Upper lobe of left lung (tissue), 6 donors: ENCODE measurements around the gene DUSP16. TPM values are rescaled to one million over a fixed set of nuclear protein-coding genes. Genes with fewer than 3 reads are reported as not detected.
"Not testable (repeated sequence)": the region's sequence is repeated elsewhere in the genome, so short reads cannot be mapped to it uniquely, and the experiment has no call there.

ENCODE experiments used
- ATAC-seq, 2 donors: fragments of 200-7000 bp; cut with Tn5 transposase; one replicate each; pipeline ENCODE4 v1.9.1; 2022; ENCODE audit warnings: mild to moderate bottlenecking in 2 of 2, moderate library complexity in 2 of 2; ENCODE audit not compliant: low FRiP score in 2 of 2
- DNase-seq, 2 donors: peaks; one replicate each; pipeline ENCODE4 v3.0.0-alpha.2; 2019 to 2020
- H3K27ac ChIP-seq, 4 donors: fragments of 200-600 bp; sonication (generic); one replicate each; pipeline ENCODE4 v1.5.1; 2016 to 2019
- H3K27me3 ChIP-seq, 4 donors: fragments of 200-600 bp; sonication (generic); one replicate each; pipeline ENCODE4 v1.5.1; 2017 to 2019
- H3K36me3 ChIP-seq, 4 donors: fragments of 200-600 bp; sonication (generic); one replicate each; pipeline ENCODE4 v1.5.1; 2016 to 2019
- H3K4me1 ChIP-seq, 4 donors: fragments of 200-600 bp; sonication (generic); one replicate each; pipeline ENCODE4 v1.5.1; 2018 to 2019
- H3K4me3 ChIP-seq, 4 donors: fragments of 200-600 bp; sonication (generic); one replicate each; pipeline ENCODE4 v1.5.1; 2017 to 2019; ENCODE audit warnings: mild to moderate bottlenecking in 2 of 4, moderate library complexity in 1 of 4
- H3K9me3 ChIP-seq, 4 donors: fragments of 200-600 bp; sonication (generic); one replicate each; pipeline ENCODE4 v1.5.1; 2018 to 2019
- CTCF ChIP-seq, 6 experiments: fragments of 450-650 bp in 4 of 6; fragments of 200-600 bp in 2 of 6; sonication (generic) in 2 of 6; IDR thresholded peaks; one replicate each; pipeline ENCODE4 v1.5.1; 2016 to 2019; ENCODE audit warnings: antibody characterized with exemption in 6 of 6
- EP300 ChIP-seq, 4 donors: sonication (generic); formaldehyde crosslinking; IDR thresholded peaks; one replicate each; pipeline ENCODE4 v1.5.1; 2017; ENCODE audit warnings: antibody characterized with exemption in 4 of 4, control low read depth in 2 of 4
- POLR2A ChIP-seq, 4 donors: fragments of 450-650 bp; IDR thresholded peaks; one replicate each; pipeline ENCODE4 v1.5.1; 2016 to 2017; ENCODE audit warnings: antibody characterized with exemption in 4 of 4, mild to moderate bottlenecking in 2 of 4
- POLR2AphosphoS5 ChIP-seq, 2 donors: sonication (generic); formaldehyde crosslinking; IDR thresholded peaks; one replicate each; pipeline ENCODE4 v1.5.1; 2017; ENCODE audit warnings: antibody characterized with exemption in 2 of 2
- WGBS, 2 donors: methylation state at CpG; one replicate each; pipeline ENCODE4 v1.1.5; 2017 to 2018; 5-methylcytosine and 5-hydroxymethylcytosine counted together
- total RNA-seq, 6 donors: library from RNA; depleted of rRNA in 4 of 6; stranded (reverse); fragments of >200 nt in 4 of 6; gene quantifications; one replicate each; pipeline versions ENCODE4 v1.1.0 to v1.2.1, GENCODE V29; 2016 to 2021
- donor health status: DM: no; HTN: no; CAD: no; lungs with moderate emphysema.
- donor health status: DM: no; HTN: yes; CAD: no; lungs with severe emphysema.

DUSP16 gene
- total RNA-seq, 6 donors from 2014 or later, result 23.7 to 51.6 (median 41.7) TPM

DNA sequence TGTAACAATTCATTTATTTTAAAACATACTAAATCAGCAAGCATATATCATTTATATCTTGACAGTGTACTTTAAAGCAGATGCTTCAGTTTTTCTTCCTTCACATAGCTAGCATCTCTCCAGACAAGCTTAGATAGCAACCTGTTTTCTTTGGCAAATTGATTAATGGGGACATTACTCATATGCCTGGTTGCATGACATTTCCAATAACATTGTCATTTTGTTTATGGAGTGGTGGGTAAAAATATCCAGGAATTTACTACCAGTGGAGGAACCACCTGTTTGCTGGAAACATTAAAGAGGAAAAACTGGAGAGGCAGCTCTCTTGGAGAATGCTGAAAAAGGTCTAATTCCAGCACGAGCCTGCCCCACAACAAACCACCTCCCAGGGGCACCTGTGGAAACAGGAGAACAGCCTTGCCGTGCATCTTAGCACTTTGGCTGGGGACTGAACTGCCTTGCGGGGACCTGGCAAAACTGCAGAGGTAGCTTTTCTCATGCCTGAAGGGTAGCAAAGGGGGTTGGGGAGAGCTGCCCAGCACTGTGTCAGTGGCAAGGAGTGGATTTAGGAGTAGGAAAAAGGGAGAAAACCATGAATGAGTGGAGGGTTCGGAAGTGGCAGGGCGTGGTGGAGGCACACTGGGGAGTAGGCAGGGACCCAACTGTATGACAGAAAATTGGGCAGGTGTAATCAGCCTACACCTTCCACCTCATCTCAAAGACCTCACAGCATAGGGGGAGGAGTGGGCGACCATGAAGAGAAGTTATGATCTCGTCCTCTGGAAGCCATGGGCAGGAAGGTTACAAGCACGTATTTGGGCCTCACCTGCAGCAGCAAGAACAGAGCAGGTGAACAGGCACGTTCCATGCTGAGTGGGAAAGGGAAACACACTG lies 37.3 kb upstream of the DUSP16 start:
- no peak overlapping the region for H3K27ac ChIP-seq
- DNase-seq (no peak), ATAC-seq (no peak)
- H3K9me3 ChIP-seq, result no peaks in the 10 kb centered on the region
- H3K36me3 ChIP-seq, result no peaks in the 10 kb centered on the region
- WGBS, 2 donors, result 73 to 74% methylated on average over 9 of the region's 9 CpGs
- H3K4me3 ChIP-seq, result no peak overlapping the region
- TF ChIP-seq EP300 (IDR thresholded peaks at IDR 0.05), result no peak
- TF ChIP-seq CTCF (IDR thresholded peaks at IDR 0.05), result no peak
- no peak for TF ChIP-seq POLR2A (IDR thresholded peaks at IDR 0.05)
- no peak for TF ChIP-seq POLR2AphosphoS5 (IDR thresholded peaks at IDR 0.05)
- no peaks in the 10 kb centered on the region for H3K4me1 ChIP-seq
- H3K27me3 ChIP-seq, result no peaks in the 10 kb centered on the region

GRCh38 chr12:12598864-12599263 lies 36.2 kb upstream of the DUSP16 start:
- DNase-seq (no peak), ATAC-seq (no peak)
- Histone ChIP-seq H3K36me3 (no peaks in the 10 kb centered on the region), H3K4me3 (no peak overlapping the region), H3K9me3 (no peaks in the 10 kb centered on the region), H3K27ac (no peak overlapping the region), H3K4me1 (no peaks in the 10 kb centered on the region), H3K27me3 (no peaks in the 10 kb centered on the region)
- no peak for TF ChIP-seq POLR2AphosphoS5 (IDR thresholded peaks at IDR 0.05)
- no peak for TF ChIP-seq CTCF (IDR thresholded peaks at IDR 0.05)
- 84 to 89% methylated on average over 3 of the region's 3 CpGs for WGBS, 2 donors

- H3K4me1 ChIP-seq, H3K9me3 ChIP-seq, H3K36me3 ChIP-seq, H3K27ac ChIP-seq, H3K27me3 ChIP-seq, ATAC-seq, DNase-seq, H3K4me3 ChIP-seq: not testable (repeated sequence)
- 90 to 94% methylated on average over 3 of the region's 3 CpGs for WGBS, 2 donors
These were observed 33.9 kb upstream of the DUSP16 start for GRCh38 chr12:12596598-12596997.

DNA sequence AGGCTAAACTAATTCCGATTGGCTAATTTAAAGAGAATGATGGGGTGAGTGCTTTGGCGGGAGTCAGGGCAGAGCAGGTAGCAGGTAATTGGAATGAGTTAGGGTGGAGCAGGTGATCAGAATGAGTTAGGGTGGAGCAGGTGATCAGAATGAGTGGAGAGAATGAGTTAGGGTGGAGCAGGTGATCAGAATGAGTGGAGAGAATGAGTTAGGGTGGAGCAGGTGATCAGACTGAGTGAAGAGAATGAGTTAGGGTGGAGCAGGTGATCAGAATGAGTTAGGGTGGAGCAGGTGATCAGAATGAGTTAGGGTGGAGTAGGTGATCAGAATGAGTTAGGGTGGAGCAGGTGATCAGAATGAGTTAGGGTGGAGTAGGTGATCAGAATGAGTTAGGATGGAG lies 33.3 kb upstream of the DUSP16 start:
- H3K9me3 ChIP-seq, H3K27ac ChIP-seq, H3K4me3 ChIP-seq, H3K27me3 ChIP-seq, ATAC-seq, H3K36me3 ChIP-seq, DNase-seq, H3K4me1 ChIP-seq: not testable (repeated sequence)
- whole genome bisulfite sequencing, 2 donors, result 93 to 100% methylated on average over 2 of the region's 2 CpGs

- Histone ChIP-seq H3K36me3 (no peaks in the 10 kb centered on the region), H3K27ac (no peak overlapping the region), H3K9me3 (no peaks in the 10 kb centered on the region), H3K4me3 (no peak overlapping the region), H3K4me1 (no peaks in the 10 kb centered on the region), H3K27me3 (no peaks in the 10 kb centered on the region)
- DNase-seq (no peak), ATAC-seq (no peak)
- WGBS, 2 donors, result 66 to 78% methylated on average over 3 of the region's 3 CpGs
- TF ChIP-seq POLR2AphosphoS5 (IDR thresholded peaks at IDR 0.05) (no peak), CTCF (IDR thresholded peaks at IDR 0.05) (no peak)
These were observed 30.3 kb upstream of the DUSP16 start for GRCh38 chr12:12592930-12593329.

GRCh38 chr12:12590961-12591360 lies 28.3 kb upstream of the DUSP16 start:
- Histone ChIP-seq H3K4me1 (no peaks in the 10 kb centered on the region), H3K9me3 (no peaks in the 10 kb centered on the region), H3K36me3 (no peaks in the 10 kb centered on the region), H3K4me3 (no peak overlapping the region), H3K27ac (no peak overlapping the region), H3K27me3 (no peaks in the 10 kb centered on the region)
- WGBS, 2 donors, result 94 to 100% methylated on average over 6 of the region's 6 CpGs
- TF ChIP-seq CTCF (IDR thresholded peaks at IDR 0.05), result no peak
- TF ChIP-seq POLR2A (IDR thresholded peaks at IDR 0.05), result no peak
- no peak for TF ChIP-seq POLR2AphosphoS5 (IDR thresholded peaks at IDR 0.05)
- no peak for TF ChIP-seq EP300 (IDR thresholded peaks at IDR 0.05)
- DNase-seq, result no peak
- no peak for ATAC-seq

GRCh38 chr12:12588436-12588835 lies 25.8 kb upstream of the DUSP16 start:
- not testable (repeated sequence) for ATAC-seq, H3K4me1 ChIP-seq, H3K27ac ChIP-seq, H3K4me3 ChIP-seq, H3K36me3 ChIP-seq, H3K9me3 ChIP-seq, DNase-seq, H3K27me3 ChIP-seq
- 83 to 92% methylated on average over 3 of the region's 3 CpGs for WGBS, 2 donors
